Peyer's patch (tissue), 4 donors: ENCODE results near the gene SLC7A5.
"Not testable (repeated sequence)": the region's sequence is repeated elsewhere in the genome, so short reads cannot be mapped to it uniquely, and the experiment has no call there.

ENCODE experiments used
- POLR2A ChIP-seq, 2 donors: fragments of 450-650 bp; IDR thresholded peaks; one replicate each; pipeline ENCODE4 v1.5.1; 2017; ENCODE audit warnings: antibody characterized with exemption in 2 of 2, mild to moderate bottlenecking in 2 of 2, moderate library complexity in 2 of 2
- TF ChIP-seq, protein P1 (sequence below), 6 experiments: fragments of 450-650 bp in 4 of 6; fragments of 200-600 bp in 2 of 6; sonication (generic) in 1 of 6; IDR thresholded peaks; one replicate each; pipeline ENCODE4 v1.5.1; 2017 to 2019; ENCODE audit warnings: antibody characterized with exemption in 6 of 6, mild to moderate bottlenecking in 3 of 6, moderate library complexity in 1 of 6

DNA sequence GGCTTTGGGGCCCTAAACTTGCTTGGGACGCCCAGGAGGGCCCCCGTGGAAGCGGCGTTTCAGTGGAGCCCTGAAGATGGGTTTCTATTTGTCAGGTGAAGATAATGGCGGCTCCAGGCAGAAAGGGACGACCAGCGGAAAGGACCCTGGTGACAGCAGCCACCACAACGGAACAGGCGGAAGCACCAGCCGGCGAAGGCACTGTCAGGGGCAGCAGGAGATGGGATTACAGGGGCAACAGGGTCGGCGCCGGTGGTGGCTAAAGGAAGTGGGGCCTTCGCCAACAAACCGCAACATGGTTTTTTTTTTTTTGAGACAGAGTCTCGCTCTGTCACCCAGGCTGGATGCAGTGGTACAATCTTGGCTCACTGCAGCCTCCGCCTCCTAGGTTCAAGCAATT lies 43.4 kb upstream of the SLC7A5 start:
- TF ChIP-seq, protein P1, sequence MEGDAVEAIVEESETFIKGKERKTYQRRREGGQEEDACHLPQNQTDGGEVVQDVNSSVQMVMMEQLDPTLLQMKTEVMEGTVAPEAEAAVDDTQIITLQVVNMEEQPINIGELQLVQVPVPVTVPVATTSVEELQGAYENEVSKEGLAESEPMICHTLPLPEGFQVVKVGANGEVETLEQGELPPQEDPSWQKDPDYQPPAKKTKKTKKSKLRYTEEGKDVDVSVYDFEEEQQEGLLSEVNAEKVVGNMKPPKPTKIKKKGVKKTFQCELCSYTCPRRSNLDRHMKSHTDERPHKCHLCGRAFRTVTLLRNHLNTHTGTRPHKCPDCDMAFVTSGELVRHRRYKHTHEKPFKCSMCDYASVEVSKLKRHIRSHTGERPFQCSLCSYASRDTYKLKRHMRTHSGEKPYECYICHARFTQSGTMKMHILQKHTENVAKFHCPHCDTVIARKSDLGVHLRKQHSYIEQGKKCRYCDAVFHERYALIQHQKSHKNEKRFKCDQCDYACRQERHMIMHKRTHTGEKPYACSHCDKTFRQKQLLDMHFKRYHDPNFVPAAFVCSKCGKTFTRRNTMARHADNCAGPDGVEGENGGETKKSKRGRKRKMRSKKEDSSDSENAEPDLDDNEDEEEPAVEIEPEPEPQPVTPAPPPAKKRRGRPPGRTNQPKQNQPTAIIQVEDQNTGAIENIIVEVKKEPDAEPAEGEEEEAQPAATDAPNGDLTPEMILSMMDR (IDR thresholded peaks at IDR 0.05): not testable (repeated sequence)
- not testable (repeated sequence) for TF ChIP-seq POLR2A (IDR thresholded peaks at IDR 0.05)
